22Rv1 (cell line): ENCODE measurements around the gene IQGAP2.

ENCODE experiments used
- H3K27ac ChIP-seq: fragments of 450-650 bp; 2 replicates; pipeline ENCODE4 v1.5.1; 2017
- ZFX ChIP-seq: fragments of 450-650 bp; IDR thresholded peaks from 2 replicates; pipeline ENCODE4 v1.6.1; 2017; ENCODE audit warnings: antibody characterized with exemption, borderline replicate concordance
- TF ChIP-seq, protein P1 (sequence below): fragments of 450-650 bp; IDR thresholded peaks from 2 replicates; pipeline ENCODE4 v1.5.1; 2017; ENCODE audit warnings: mild to moderate bottlenecking

The IQGAP2 gene

DNA sequence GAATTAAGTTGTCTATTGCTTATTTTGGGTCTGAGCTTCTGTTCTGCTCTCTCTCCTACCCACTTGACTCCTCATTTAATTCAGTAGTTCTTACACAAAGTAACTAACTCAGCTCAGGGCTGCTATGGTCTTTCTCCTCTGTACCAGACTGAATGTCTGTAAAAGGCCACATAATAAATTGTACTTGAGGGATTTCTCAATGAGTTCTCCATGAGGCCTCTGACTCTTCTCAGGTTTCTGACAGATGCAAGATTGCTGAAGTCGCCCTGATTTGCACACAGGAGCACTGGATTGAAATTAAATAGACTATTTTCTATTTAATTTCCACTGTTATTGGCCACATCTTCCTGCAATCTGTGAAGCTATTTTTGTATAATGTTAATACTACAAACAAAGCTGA is 2.9 kb downstream of the IQGAP2 start:
- H3K27ac ChIP-seq = no peak overlapping the region
- TF ChIP-seq, protein P1, sequence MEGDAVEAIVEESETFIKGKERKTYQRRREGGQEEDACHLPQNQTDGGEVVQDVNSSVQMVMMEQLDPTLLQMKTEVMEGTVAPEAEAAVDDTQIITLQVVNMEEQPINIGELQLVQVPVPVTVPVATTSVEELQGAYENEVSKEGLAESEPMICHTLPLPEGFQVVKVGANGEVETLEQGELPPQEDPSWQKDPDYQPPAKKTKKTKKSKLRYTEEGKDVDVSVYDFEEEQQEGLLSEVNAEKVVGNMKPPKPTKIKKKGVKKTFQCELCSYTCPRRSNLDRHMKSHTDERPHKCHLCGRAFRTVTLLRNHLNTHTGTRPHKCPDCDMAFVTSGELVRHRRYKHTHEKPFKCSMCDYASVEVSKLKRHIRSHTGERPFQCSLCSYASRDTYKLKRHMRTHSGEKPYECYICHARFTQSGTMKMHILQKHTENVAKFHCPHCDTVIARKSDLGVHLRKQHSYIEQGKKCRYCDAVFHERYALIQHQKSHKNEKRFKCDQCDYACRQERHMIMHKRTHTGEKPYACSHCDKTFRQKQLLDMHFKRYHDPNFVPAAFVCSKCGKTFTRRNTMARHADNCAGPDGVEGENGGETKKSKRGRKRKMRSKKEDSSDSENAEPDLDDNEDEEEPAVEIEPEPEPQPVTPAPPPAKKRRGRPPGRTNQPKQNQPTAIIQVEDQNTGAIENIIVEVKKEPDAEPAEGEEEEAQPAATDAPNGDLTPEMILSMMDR = no peak
- TF ChIP-seq ZFX = no peak

DNA sequence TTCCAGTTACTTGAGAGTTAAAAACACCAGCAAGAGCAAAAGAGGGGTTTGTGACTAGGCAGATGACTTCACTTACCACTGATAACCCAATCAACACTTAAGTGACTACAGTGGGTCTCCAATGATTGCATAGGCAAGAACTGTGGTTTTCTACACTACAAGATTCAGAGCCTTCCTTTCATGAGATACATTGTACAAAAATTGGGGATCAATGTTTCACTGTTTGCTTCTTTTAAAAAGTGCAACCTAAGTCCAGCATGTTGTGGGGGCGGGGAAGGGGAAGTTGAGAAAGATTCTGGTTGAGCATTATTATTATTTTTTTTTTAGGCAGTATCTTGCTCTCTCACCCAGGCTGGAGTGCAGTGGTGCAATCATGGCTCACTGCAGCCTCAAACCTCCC is 3.6 kb downstream of the IQGAP2 start:
- no peak for TF ChIP-seq ZFX
- TF ChIP-seq, protein P1 = no peak
- H3K27ac ChIP-seq = no peak overlapping the region

DNA sequence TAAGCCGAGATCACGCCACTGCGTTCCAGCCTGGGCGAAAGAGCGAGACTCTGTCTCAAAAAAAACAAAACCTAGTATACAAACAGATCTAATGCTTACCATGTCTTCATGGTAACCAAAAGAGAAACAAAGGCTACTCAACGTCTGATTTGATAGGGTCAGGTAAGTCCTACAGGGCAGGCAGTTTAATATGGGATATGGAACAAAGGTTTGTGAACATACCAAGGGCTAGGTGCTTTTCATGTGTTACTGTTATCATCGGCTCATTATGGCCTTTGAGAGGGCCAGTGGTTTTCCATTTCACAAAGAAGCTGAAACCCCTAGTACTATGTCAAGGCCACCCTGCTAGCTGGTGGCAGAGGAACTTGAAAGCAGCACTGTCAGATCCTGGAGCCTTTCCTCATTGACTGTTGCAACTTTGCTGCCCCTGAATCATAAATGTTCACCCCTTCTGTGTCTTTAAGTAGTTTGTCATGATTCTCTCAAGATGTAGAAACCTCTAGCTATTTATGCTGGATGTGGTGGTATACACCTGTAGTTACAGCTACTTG is 5.1 kb downstream of the IQGAP2 start:
- no peak for TF ChIP-seq ZFX

DNA sequence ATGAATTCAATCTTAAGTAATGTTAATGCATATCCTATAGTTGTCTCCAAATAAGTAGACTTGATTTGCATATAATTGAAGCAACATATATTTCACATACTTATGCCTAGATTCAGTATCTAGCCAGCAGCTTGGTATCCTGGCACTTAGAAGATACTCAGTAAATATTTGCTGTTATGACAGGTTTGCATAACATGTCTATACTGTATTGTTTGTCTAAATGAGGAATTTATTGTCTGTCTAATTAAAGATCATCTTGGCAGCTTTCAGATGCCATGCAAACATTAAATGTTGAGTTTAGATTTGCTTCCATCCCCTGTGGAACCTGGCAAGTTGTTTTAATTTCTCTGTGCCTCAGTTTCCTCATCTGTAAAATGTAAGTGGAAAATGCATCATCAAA is 9.4 kb downstream of the IQGAP2 start:
- no peak overlapping the region for H3K27ac ChIP-seq
- no peak for TF ChIP-seq ZFX
- TF ChIP-seq, protein P1 = no peak

More for the DNA sequence above, 5.1 kb downstream of the IQGAP2 start:
- H3K27ac ChIP-seq = no peak overlapping the region

DNA sequence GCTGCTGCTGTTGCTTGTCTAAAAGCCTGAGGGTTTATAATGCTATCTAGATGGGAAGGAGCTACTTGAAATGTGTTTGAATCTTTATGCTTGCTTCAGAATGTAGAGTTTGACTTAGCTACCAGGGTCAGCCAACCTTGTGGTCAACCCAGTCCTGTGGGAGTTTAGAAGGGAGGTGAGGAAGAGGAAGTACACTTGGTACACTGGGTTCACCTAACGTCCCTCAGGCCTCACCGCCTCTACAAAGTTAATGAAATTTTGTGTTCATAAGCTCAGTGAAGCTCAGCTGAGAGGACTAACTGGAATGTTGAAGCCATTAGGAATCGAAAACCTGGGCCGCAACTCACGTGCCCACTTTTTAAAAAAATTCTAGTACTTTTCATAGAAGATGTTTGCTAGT is 10.7 kb downstream of the IQGAP2 start:
- TF ChIP-seq ZFX = no peak
- TF ChIP-seq, protein P1 = no peak
- no peak overlapping the region for H3K27ac ChIP-seq

DNA sequence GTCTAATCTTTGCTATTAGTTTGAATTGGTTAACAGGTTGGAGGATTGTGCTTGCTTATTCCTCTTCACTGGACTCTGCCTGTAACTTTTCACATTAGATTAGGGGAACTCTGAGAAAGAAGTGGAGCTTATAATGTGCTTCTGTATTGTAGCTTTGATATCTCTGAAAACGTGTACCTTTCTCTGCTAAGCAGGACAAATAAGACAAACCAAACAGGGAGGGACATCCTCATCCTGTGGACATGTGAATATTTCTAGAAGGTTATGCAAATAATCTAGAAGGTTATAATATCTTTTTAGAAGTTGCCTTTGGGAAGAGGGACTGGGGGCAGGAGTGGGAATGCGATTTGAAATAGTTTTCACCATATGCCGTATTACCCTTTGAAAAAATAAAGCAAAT is 11.7 kb downstream of the IQGAP2 start:
- no peak for TF ChIP-seq ZFX
- TF ChIP-seq, protein P1 = no peak
- no peak overlapping the region for H3K27ac ChIP-seq

DNA sequence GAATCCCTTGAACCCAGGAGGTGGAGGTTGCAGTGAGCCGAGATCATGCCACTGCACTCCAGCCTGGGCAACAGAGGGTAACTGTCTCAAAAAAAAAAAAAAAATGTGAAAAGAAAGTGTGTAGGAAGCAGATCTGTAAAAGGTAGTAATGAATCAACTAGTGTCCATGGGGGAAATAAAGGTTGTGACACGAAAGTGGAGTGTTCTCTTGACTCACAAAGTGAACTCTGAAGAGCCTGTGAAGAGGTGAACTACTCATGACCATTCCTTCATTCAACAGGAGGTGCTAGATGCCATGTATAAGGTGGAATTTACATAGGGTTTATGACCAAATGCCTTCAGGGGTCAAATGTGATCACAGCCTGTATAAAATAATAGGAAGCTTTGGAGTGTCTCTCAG is 12.8 kb downstream of the IQGAP2 start:
- no peak overlapping the region for H3K27ac ChIP-seq
- TF ChIP-seq, protein P1 = no peak
- TF ChIP-seq ZFX = no peak

DNA sequence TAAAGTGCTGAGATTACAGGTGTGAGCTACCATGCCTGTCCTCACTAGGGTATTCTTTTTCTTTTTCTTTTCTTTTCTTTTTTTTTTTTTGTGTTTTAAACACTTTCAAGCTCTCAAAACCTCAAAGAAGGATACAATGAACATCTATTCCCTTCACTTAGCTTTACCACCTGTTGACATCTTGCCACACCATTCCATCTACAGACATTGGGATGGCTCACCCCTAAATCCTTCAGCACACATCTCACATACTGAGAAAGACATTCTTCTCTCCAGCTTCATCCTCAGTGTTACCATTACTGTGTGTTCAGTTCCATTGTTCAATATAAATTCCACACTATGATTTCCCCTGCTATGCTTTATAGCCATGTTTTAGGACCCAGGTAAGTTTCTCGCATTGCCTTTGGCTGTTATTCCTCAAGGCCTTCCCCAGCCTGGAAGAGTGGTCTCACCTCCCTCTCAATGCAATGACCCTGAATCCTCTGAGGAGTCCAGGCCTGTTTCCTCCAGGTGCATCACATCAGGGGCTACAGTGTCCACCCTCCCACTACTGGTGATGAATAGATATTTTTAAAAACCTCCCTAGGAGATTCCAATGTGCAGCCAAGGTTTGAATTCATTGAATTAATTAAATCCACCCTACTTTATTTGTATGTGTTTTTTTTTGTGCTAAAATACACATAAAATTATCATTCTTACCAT is 16.7 kb downstream of the IQGAP2 start:
- no peak overlapping the region for H3K27ac ChIP-seq
- no peak for TF ChIP-seq ZFX
- TF ChIP-seq, protein P1 = no peak
